Lung (tissue), 12 donors: ENCODE results near the gene ALCAM. TPM values are rescaled to one million over a fixed set of nuclear protein-coding genes. Genes with fewer than 3 reads are reported as not detected.

Source experiments
- ATAC-seq: fragments of 200-7000 bp; cut with Tn5 transposase; one replicate; pipeline ENCODE4 v1.9.1; 2020; ENCODE audit warnings: moderate number of reproducible peaks; ENCODE audit not compliant: insufficient read depth, low FRiP score
- DNase-seq, 3 donors: peaks; one replicate each; pipeline ENCODE4 v3.0.0-alpha.2; 2013 to 2017
- H3K27ac ChIP-seq, 2 donors: one replicate each; pipeline ENCODE4 v1.5.1; 2013; ENCODE audit warnings: mild to moderate bottlenecking in 2 of 2, moderate library complexity in 2 of 2, control low read depth in 1 of 2, inconsistent platforms in 1 of 2, low read depth in 1 of 2, low read length in 1 of 2
- H3K27me3 ChIP-seq, 3 donors: one replicate each; pipeline ENCODE4 v1.5.1; 2013; ENCODE audit warnings: low read length in 2 of 3; ENCODE audit not compliant: control insufficient read depth in 3 of 3, insufficient read depth in 3 of 3
- H3K36me3 ChIP-seq, 4 donors: one replicate each; pipeline ENCODE4 v1.5.1; 2013; ENCODE audit warnings: low read length in 4 of 4, mild to moderate bottlenecking in 1 of 4, moderate library complexity in 1 of 4; ENCODE audit not compliant: control insufficient read depth in 4 of 4, insufficient read depth in 4 of 4
- H3K4me1 ChIP-seq, 5 donors: one replicate each; pipeline ENCODE4 v1.5.1; 2013; ENCODE audit warnings: low read length in 5 of 5, mild to moderate bottlenecking in 2 of 5, moderate library complexity in 1 of 5; ENCODE audit not compliant: control insufficient read depth in 5 of 5, insufficient read depth in 5 of 5
- H3K4me3 ChIP-seq: one replicate; pipeline ENCODE4 v1.5.1; 2013; ENCODE audit warnings: mild to moderate bottlenecking, control low read depth, moderate library complexity
- H3K9ac ChIP-seq, 2 donors: one replicate each; pipeline ENCODE4 v1.5.1; 2013; ENCODE audit warnings: low read length in 2 of 2, control low read depth in 1 of 2; ENCODE audit not compliant: insufficient read depth in 1 of 2
- H3K9me3 ChIP-seq, 4 donors: one replicate each; pipeline ENCODE4 v1.5.1; 2013; ENCODE audit warnings: low read length in 3 of 4, mild to moderate bottlenecking in 1 of 4, moderate library complexity in 1 of 4; ENCODE audit not compliant: control insufficient read depth in 4 of 4, insufficient read depth in 3 of 4
- WGBS, 2 donors: extraction: QIAGEN DNeasy Blood & Tissue Kit; methylation state at CpG; one replicate each; pipeline ENCODE4 v1.1.7; 2013; 5-methylcytosine and 5-hydroxymethylcytosine counted together
- polyA plus RNA-seq, 2 donors: library from polyadenylated mRNA; stranded (reverse); fragments of 200-250 nt; gene quantifications; one replicate each; pipeline ENCODE4 v1.2.1, GENCODE V29; 2013
- total RNA-seq, 2 donors: library from RNA; depleted of rRNA in 1 of 2; stranded (reverse); fragments of >200 nt in 1 of 2; gene quantifications; one replicate each; pipeline ENCODE4 v1.2.1, GENCODE V29; 2014 to 2021
- TF ChIP-seq, protein P1 (sequence below): IDR thresholded peaks from 2 replicates; pipeline ENCODE4 v1.5.1; 2012; ENCODE audit warnings: mild to moderate bottlenecking; ENCODE audit errors: control extremely low read depth, extremely low read depth
- donor health status: control.
- donor health status: control.
- donor health status: Bipolar disorder and iron deficiency.
- donor health status: healthy.
- donor health status: DM: yes; HTN: yes; CAD: no.

The ALCAM gene
- total and polyA plus RNA-seq, 4 donors = 55.9 to 252 (median 109) TPM

DNA sequence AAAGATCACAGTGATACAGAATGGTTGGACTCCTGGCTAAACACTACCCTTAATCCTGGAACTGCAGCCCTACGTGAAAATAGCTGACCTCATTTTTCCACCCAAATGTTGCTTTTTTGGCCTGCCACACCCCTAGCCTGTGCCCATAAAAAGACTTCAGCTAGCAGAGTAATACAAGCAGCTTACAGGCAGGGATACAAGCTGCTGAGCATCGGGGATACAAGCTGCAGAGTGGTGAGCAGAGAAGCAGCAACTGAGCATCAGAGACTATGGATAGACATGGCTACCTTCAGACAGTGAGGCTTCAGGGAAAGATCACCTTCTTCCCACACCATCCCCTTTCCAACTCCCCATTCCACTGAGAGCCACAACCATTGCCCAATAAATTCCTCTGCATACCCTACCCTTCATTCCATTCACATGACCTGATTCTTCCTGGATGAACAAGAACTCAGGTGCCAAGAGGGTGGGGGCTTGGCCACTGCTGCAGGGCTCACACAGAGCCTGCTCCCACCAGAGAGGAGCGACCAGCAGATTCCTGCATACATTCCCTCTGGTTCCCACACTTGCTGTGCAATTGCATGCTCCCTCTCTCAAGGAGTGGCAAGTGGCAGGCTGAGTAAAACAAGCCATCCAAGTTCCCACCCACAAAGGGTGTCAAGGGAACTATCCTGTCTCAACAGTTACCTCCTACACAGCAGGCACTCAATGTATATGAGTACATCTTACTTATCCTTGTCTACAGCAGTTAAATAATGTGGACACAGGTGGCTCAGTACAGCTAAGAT is 217.5 kb downstream of the ALCAM start:
- Histone ChIP-seq H3K27ac (no peak overlapping the region), H3K4me1 (no peaks in the 10 kb centered on the region), H3K9ac (no peak overlapping the region), H3K36me3 (no peaks in the 10 kb centered on the region), H3K27me3 (no peaks in the 10 kb centered on the region), H3K4me3 (no peak overlapping the region), H3K9me3 (peaks cover 0 to 2% (median 0%) of the 10 kb centered on the region in 4 donors)
- WGBS, 2 donors = 90% methylated on average over 3 of the region's 3 CpGs
- no peak for DNase-seq
- TF ChIP-seq, protein P1, sequence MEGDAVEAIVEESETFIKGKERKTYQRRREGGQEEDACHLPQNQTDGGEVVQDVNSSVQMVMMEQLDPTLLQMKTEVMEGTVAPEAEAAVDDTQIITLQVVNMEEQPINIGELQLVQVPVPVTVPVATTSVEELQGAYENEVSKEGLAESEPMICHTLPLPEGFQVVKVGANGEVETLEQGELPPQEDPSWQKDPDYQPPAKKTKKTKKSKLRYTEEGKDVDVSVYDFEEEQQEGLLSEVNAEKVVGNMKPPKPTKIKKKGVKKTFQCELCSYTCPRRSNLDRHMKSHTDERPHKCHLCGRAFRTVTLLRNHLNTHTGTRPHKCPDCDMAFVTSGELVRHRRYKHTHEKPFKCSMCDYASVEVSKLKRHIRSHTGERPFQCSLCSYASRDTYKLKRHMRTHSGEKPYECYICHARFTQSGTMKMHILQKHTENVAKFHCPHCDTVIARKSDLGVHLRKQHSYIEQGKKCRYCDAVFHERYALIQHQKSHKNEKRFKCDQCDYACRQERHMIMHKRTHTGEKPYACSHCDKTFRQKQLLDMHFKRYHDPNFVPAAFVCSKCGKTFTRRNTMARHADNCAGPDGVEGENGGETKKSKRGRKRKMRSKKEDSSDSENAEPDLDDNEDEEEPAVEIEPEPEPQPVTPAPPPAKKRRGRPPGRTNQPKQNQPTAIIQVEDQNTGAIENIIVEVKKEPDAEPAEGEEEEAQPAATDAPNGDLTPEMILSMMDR = no peak
- ATAC-seq = no peak

DNA sequence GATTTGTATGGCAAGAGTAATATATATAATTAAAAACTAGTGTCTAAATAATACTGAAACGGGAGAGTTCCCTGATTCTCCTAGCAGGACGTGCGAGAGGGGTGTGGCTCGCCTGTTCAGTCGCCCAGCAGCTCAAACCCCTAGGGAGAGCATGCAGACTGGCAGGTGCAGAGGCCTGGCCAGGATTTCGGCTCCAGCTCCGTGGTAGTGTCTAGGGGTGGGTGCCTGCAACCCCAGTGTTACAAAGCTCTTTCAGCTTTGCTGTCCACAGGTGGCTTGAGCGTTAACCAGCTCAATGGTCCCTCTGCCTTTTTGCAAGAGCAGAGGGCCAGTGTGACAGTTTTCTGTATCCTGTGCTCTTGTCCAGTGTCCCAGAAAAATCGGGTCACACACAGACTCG is 226.6 kb downstream of the ALCAM start:
- 91 to 93% methylated on average over 10 of the region's 10 CpGs for WGBS, 2 donors

DNA sequence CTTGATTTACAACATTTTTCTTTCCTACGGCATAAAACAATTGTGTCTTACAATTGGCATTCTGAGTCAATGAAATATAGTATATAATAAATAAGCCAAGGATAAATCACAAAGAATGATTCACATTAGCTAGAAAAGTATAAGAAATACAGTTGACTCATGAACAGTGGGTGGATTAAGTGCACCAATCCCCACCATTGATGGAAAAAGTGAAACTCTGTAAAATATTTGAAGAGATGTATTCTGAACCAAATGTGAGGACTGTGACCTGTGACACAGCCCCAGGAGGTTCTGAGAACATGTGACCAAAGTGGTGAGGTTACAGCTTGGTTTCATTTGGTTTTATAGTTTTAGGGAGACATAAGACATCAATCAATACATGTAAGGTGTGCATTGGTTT is 227.5 kb downstream of the ALCAM start:
- no peak for ATAC-seq
- Histone ChIP-seq H3K4me1 (no peaks in the 10 kb centered on the region), H3K27me3 (no peaks in the 10 kb centered on the region), H3K4me3 (no peak overlapping the region), H3K36me3 (no peaks in the 10 kb centered on the region), H3K27ac (no peak overlapping the region), H3K9ac (no peak overlapping the region), H3K9me3 (no peaks in the 10 kb centered on the region)
- DNase-seq = no peak
- TF ChIP-seq, protein P1 = no peak
- 96 to 99% methylated on average over 1 of the region's 1 CpG for WGBS, 2 donors

More for the DNA sequence above, 226.6 kb downstream of the ALCAM start:
- TF ChIP-seq, protein P1 = no peak
- Histone ChIP-seq H3K4me1 (no peaks in the 10 kb centered on the region), H3K9ac (no peak overlapping the region), H3K27me3 (no peaks in the 10 kb centered on the region), H3K36me3 (no peaks in the 10 kb centered on the region), H3K4me3 (no peak overlapping the region), H3K27ac (no peak overlapping the region), H3K9me3 (no peaks in the 10 kb centered on the region)
- ATAC-seq = no peak
- DNase-seq = no peak
